Parathyroid adenoma (tissue), 2 donors: ENCODE measurements around the gene PRKCG.

Source experiments
- H2AFZ ChIP-seq: fragments of 300-600 bp; sonication (generic); one replicate; pipeline ENCODE4 v1.7.0; 2017; ENCODE audit warnings: antibody characterized with exemption, mild to moderate bottlenecking
- H3K27ac ChIP-seq: fragments of 300-600 bp; sonication (generic); one replicate; pipeline ENCODE4 v1.7.0; 2017
- H3K27me3 ChIP-seq: fragments of 300-600 bp; sonication (generic); one replicate; pipeline ENCODE4 v1.7.0; 2017; ENCODE audit warnings: low read length; ENCODE audit not compliant: control insufficient read depth, insufficient read depth
- H3K36me3 ChIP-seq: fragments of 300-600 bp; sonication (generic); one replicate; pipeline ENCODE4 v1.7.0; 2017; ENCODE audit warnings: low read length; ENCODE audit not compliant: control insufficient read depth, insufficient read depth
- H3K4me1 ChIP-seq: fragments of 300-600 bp; sonication (generic); one replicate; pipeline ENCODE4 v1.7.0; 2017; ENCODE audit warnings: control low read depth
- H3K4me2 ChIP-seq: fragments of 300-600 bp; sonication (generic); one replicate; pipeline ENCODE4 v1.7.0; 2017; ENCODE audit warnings: low read length
- H3K4me3 ChIP-seq: fragments of 300-600 bp; sonication (generic); one replicate; pipeline ENCODE4 v1.7.0; 2017; ENCODE audit warnings: low read depth, low read length
- H3K79me2 ChIP-seq: fragments of 300-600 bp; sonication (generic); one replicate; pipeline ENCODE4 v1.7.0; 2017; ENCODE audit warnings: control low read depth
- H3K9ac ChIP-seq: fragments of 300-600 bp; sonication (generic); one replicate; pipeline ENCODE4 v1.7.0; 2017; ENCODE audit warnings: mild to moderate bottlenecking
- H3K9me3 ChIP-seq: fragments of 300-600 bp; sonication (generic); one replicate; pipeline ENCODE4 v1.7.0; 2017; ENCODE audit warnings: low read length; ENCODE audit not compliant: control insufficient read depth
- CTCF ChIP-seq: fragments of 300-600 bp; sonication (generic); IDR thresholded peaks from one replicate; pipeline ENCODE4 v1.7.0; 2017; ENCODE audit warnings: antibody characterized with exemption, mild to moderate bottlenecking
- donor health status: primary hyperparathyroidism.

PRKCG gene

GRCh38 chr19:53907690-53908089 lies 25.7 kb downstream of the PRKCG start:
- Histone ChIP-seq H3K4me3 (no peak overlapping the region), H2AFZ (peak overlapping the region; percentile 70), H3K4me2 (no peak overlapping the region), H3K27me3 (peaks cover 7% of the 10 kb centered on the region), H3K36me3 (no peaks in the 10 kb centered on the region), H3K79me2 (no peaks in the 10 kb centered on the region), H3K9ac (no peak overlapping the region), H3K9me3 (no peaks in the 10 kb centered on the region), H3K4me1 (peaks cover 9% of the 10 kb centered on the region), H3K27ac (no peak overlapping the region)
- no peak for TF ChIP-seq CTCF

GRCh38 chr19:53908106-53908934 lies 26.3 kb downstream of the PRKCG start:
- no peaks in the 10 kb centered on the region for H3K79me2 ChIP-seq
- no peaks in the 10 kb centered on the region for H3K9me3 ChIP-seq
- no peaks in the 10 kb centered on the region for H3K36me3 ChIP-seq
- no peak for TF ChIP-seq CTCF
- peaks cover 7% of the 10 kb centered on the region for H3K27me3 ChIP-seq
- no peak overlapping the region for H3K9ac ChIP-seq
- no peak overlapping the region for H3K27ac ChIP-seq
- H3K4me3 ChIP-seq: no peak overlapping the region
- no peak overlapping the region for H3K4me2 ChIP-seq
- H2AFZ ChIP-seq: peak overlapping the region; percentile 70
- H3K4me1 ChIP-seq: peaks cover 9% of the 10 kb centered on the region

GRCh38 chr19:53908935-53909415 lies 27.0 kb downstream of the PRKCG start, which contains the start of gene CACNG7:
Gene CACNG7 (plus strand): TSS chr19:53909278. CDS start chr19:53912832, 3,554 bp downstream.
- no peak within 1 kb of the TSS for H3K4me2 ChIP-seq
- no peak within 1 kb of the TSS for H3K9ac ChIP-seq
- H3K9me3 ChIP-seq: no peaks in the 10 kb centered on the region
- H3K27ac ChIP-seq: no peak within 1 kb of the TSS
- no peak within 1 kb of the TSS for H3K4me3 ChIP-seq
- peaks cover 7% of the 10 kb centered on the region for H3K27me3 ChIP-seq
- peak within 1 kb of the TSS; percentile 70 for H2AFZ ChIP-seq
- peaks cover 9% of the 10 kb centered on the region for H3K4me1 ChIP-seq
- no peaks in the 10 kb centered on the region for H3K36me3 ChIP-seq
- no peaks in the 10 kb centered on the region for H3K79me2 ChIP-seq
- no peak for TF ChIP-seq CTCF

- Histone ChIP-seq H3K4me1 (peaks cover 9% of the 10 kb centered on the region), H3K27me3 (peaks cover 7% of the 10 kb centered on the region), H3K9me3 (no peaks in the 10 kb centered on the region), H3K79me2 (no peaks in the 10 kb centered on the region), H3K27ac (no peak overlapping the region), H2AFZ (peak overlapping the region; percentile 60), H3K4me3 (no peak overlapping the region), H3K9ac (no peak overlapping the region), H3K4me2 (no peak overlapping the region), H3K36me3 (no peaks in the 10 kb centered on the region)
- TF ChIP-seq CTCF: no peak
Observed at GRCh38 chr19:53909471-53910169, 27.6 kb downstream of the PRKCG start.
